Activated naive CD8-positive, alpha-beta T cell (primary cell): Measurements from ENCODE around the gene TINAGL1.

Experiments
- H3K27ac Mint-ChIP-seq: one replicate; pipeline ENCODE4 v1.8.0; 2021; ENCODE audit warnings: mixed read lengths
- H3K27me3 Mint-ChIP-seq: one replicate; pipeline ENCODE4 v1.8.0; 2021; ENCODE audit warnings: mixed read lengths
- H3K36me3 Mint-ChIP-seq: one replicate; pipeline ENCODE4 v1.8.0; 2021; ENCODE audit warnings: mixed read lengths
- H3K4me1 Mint-ChIP-seq: one replicate; pipeline ENCODE4 v1.8.0; 2021; ENCODE audit warnings: low read depth, mixed read lengths
- H3K4me3 Mint-ChIP-seq: one replicate; pipeline ENCODE4 v1.8.0; 2021; ENCODE audit warnings: mild to moderate bottlenecking, mixed read lengths
- H3K9me3 Mint-ChIP-seq: one replicate; pipeline ENCODE4 v1.8.0; 2021; ENCODE audit warnings: low read depth, mixed read lengths

Gene TINAGL1

DNA sequence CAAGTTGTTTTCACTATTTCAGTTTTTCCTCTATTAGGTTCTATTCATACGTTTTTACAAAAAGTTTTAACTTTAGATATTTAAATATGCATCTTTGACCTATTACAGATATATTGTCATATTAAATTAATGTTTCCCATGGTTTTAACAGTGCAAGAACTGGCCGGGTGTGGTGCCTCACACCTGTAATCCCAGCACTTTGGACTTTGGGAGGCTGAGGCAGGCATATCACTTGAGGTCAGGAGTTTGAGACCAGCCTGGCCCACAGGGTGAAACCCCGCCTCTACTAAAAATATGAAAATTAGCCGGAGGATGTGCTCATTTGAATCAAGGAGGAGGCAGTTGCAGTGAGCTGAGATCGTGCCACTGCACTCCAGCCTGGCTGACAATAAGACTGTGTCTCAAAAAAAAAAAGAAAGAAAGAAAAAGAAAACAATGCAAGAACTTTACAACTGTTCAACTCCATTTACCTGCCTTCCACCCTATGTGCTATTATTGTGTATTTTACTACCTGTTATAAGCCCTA lies 19.8 kb upstream of the TINAGL1 start:
- Mint-ChIP-seq H3K4me3 (no peak overlapping the region), H3K9me3 (peaks cover 11% of the 10 kb centered on the region), H3K27me3 (peaks cover 13% of the 10 kb centered on the region), H3K36me3 (peaks cover 4% of the 10 kb centered on the region), H3K27ac (no peak overlapping the region), H3K4me1 (no peaks in the 10 kb centered on the region)

DNA sequence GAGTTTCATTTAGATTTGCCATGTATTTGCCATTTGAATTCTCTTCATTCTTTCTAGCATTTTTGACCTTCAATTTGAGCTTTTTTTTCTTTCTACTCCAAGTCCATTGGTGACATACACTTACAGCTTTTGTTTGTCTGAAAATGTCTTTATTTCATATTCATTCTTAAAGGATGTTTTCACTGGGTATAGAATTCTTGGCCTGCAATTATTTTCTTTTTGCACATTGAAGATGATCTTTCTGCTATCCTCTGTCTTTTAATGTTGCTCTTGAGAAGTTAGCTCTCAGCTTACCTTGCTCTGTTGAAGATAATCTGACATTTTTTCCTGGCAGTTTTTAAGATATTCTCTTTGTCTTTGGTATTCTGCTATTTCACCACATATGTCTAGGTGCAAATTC lies 16.6 kb upstream of the TINAGL1 start:
- H3K36me3 Mint-ChIP-seq = peaks cover 4% of the 10 kb centered on the region
- peaks cover 11% of the 10 kb centered on the region for H3K9me3 Mint-ChIP-seq
- no peaks in the 10 kb centered on the region for H3K4me1 Mint-ChIP-seq
- H3K27me3 Mint-ChIP-seq = peaks cover 18% of the 10 kb centered on the region
- H3K27ac Mint-ChIP-seq = no peak overlapping the region
- no peak overlapping the region for H3K4me3 Mint-ChIP-seq

DNA sequence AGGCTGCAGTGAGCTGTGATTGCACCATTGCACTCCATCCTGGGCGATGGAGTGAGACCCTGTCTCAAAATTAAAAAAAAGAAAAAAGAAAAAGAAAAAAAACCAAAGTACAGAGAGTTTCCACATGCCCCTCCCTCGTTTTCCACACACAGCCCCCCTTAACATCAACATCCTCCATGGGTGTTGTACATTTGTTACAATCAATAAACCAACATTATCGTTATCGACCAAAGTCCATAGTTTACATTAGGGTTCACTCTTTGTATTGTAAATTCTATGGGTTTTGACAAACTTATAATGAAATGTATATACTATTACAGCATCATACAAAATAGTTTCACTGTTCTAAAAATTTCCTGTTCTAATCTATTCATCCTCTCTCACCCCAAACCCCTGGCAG lies 15.9 kb upstream of the TINAGL1 start:
- H3K9me3 Mint-ChIP-seq = peaks cover 11% of the 10 kb centered on the region
- peaks cover 4% of the 10 kb centered on the region for H3K36me3 Mint-ChIP-seq
- H3K27me3 Mint-ChIP-seq = peaks cover 18% of the 10 kb centered on the region
- no peaks in the 10 kb centered on the region for H3K4me1 Mint-ChIP-seq
- H3K27ac Mint-ChIP-seq = no peak overlapping the region
- H3K4me3 Mint-ChIP-seq = no peak overlapping the region

DNA sequence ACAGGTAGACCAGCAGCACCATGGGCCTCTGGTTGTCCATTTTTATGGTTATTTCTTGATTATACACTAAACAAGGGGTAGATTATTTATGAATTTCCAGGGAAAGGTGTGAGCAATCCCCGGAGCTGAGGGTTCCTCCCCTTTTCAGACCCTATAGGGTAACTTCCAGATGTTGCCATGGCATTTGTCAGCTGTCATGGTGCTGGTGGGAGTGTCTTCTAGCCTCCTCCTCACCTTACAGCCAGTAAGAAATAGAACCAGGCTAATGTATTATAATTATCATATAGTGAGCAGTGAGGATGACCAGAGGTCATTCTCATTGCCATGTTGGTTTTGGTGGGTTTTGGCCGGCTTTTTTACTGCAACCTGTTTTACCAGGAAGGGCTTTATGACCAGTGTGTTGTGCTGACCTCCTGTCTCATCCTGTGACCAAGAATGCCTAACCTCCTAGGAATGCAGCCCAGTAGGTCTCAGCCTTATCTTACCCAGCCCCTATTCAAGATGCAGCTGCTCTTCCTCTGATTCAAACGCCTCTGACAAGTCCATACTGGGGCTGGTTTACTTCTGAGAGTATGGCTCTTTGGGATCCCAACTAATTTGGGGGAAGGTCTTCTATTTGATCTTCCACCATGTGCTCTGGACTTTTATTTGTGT lies 13.5 kb upstream of the TINAGL1 start:
- peaks cover 11% of the 10 kb centered on the region for H3K9me3 Mint-ChIP-seq
- H3K27ac Mint-ChIP-seq = no peak overlapping the region
- peaks cover 4% of the 10 kb centered on the region for H3K36me3 Mint-ChIP-seq
- peaks cover 18% of the 10 kb centered on the region for H3K27me3 Mint-ChIP-seq
- no peaks in the 10 kb centered on the region for H3K4me1 Mint-ChIP-seq
- no peak overlapping the region for H3K4me3 Mint-ChIP-seq

DNA sequence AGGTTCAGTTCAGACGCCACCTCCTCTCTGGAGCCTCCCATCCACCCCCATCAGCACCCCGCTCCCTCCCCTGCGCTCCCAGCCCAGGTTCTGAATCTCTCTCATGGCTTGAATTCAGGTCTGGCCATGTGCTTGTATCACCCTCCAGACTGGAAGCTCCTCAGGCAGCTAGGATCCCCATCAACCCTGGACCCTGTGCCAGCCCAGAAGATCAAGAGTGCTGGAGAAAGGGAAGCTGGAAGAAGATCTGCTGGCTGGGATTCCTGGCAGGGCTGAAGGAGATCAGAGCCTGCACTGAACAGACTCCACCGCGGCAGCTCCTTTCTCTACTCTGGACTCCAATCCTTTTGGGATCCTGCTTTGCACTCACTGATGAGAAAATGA lies 11.7 kb upstream of the TINAGL1 start:
- no peak overlapping the region for H3K27ac Mint-ChIP-seq
- H3K4me3 Mint-ChIP-seq = no peak overlapping the region
- H3K9me3 Mint-ChIP-seq = peaks cover 7% of the 10 kb centered on the region
- no peaks in the 10 kb centered on the region for H3K4me1 Mint-ChIP-seq
- peaks cover 13% of the 10 kb centered on the region for H3K27me3 Mint-ChIP-seq
- peaks cover 4% of the 10 kb centered on the region for H3K36me3 Mint-ChIP-seq

DNA sequence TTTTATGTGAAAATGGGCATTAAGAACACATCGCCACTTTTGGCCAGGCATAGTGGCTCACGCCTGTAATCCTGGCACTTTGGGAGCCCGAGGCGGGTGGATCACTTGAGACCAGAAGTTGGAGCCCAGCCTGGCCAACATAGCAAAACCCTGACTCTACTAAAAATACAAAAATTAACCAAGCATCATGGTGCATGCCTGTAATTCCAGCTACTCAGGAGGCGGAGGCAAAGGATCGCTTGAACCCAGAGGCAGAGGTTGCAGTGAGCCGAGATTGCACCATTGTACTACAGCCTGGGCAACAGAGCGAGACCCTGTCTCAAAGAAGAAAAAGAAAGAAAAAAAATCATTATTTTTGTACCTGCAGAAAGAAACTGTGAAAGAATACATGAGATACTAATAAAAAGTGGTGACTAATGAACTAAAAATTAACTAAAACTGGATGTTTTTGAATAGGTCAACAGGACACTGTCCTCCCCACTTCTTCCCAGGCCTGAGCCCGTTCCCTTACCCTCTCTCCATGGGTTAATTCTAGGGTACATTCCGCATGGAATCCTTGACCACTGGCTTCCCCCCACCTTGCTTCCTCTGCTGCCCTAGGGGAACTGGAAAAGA lies 8.3 kb upstream of the TINAGL1 start:
- no peak overlapping the region for H3K27ac Mint-ChIP-seq
- no peaks in the 10 kb centered on the region for H3K4me1 Mint-ChIP-seq
- H3K27me3 Mint-ChIP-seq = peaks cover 4% of the 10 kb centered on the region
- H3K9me3 Mint-ChIP-seq = no peaks in the 10 kb centered on the region
- no peaks in the 10 kb centered on the region for H3K36me3 Mint-ChIP-seq
- no peak overlapping the region for H3K4me3 Mint-ChIP-seq

DNA sequence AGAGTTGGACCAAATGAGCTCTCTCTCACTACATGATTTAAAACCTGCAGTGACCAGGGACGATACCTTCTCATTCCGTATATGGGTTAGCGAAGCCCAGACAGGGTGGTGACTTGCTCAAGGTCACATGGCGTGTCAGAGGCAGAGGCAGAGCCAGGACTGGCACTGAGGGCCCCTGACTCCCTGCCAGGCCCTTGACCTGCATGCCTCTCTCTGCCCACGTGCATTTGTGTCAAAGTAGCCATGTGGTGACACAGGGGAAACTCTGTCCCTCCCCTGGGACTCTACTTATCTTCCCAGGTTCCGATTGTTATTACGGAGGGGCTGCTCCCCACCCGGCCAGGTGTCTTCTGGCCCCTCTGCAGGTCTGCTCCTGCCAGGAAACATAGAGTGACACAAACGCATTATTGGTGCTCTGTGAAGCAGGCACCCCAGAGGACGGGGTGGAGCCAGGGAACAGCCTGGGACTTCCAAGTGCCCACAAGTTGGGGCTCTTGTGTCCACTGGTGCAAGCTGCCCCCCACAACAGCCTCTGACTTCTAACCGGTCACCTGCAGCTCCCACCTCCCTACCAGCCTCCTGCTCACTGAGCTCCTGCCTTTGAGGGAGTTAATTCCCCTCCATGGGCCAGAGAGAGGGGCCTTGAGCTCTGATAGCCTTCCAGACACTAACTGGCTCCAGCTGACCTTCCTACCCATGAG lies 7.3 kb upstream of the TINAGL1 start:
- Mint-ChIP-seq H3K4me1 (no peaks in the 10 kb centered on the region), H3K27ac (no peak overlapping the region), H3K4me3 (no peak overlapping the region), H3K36me3 (no peaks in the 10 kb centered on the region), H3K9me3 (no peaks in the 10 kb centered on the region), H3K27me3 (peaks cover 2% of the 10 kb centered on the region)

DNA sequence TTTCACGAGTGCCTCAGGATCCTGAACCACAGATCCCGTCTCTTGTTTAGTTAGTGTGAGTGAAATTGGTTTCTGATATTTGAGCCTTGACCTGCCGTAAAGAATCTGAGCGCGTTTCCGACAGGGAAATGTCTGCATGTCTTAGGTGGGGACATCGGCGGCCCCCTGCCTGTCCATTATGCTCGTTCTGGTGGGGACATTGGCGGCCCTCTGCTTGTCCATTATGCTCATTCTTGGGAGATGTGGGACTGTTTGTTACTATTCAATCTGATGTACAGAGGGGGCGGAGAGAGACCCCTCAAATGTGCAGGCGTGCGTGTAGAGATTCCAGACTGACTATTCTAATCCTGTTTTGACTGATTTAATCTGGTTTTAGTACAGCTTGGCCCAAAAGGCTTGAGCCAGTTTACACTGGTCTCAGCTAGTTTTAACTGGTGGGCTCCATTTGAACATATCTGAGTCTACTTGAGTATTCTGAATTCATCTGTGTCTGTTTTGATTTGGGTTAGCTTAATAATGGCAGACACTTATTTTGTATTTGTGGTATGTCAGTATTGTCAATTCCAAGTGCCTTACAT lies 6.6 kb upstream of the TINAGL1 start:
- Mint-ChIP-seq H3K4me1 (no peaks in the 10 kb centered on the region), H3K36me3 (no peaks in the 10 kb centered on the region), H3K9me3 (no peaks in the 10 kb centered on the region), H3K4me3 (no peak overlapping the region), H3K27me3 (peaks cover 4% of the 10 kb centered on the region), H3K27ac (no peak overlapping the region)

DNA sequence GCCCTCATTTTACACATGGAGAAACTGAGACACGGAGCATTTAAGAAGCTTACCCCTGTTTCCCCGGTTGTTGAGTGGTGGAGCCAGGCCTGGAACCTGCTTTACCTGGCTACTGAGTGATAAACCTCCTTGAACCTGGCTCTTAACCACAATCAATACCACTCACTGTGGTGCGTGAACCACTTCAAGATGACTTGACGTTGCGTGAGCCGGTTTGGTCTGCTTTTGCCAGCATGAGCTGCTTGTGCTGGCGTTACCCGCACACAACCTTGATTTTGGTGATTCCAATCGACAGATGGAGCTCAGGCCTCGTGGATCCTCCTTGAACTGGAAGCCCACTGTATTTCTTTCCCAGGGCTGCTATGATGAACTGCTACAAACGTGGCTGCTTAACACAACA lies 6.1 kb upstream of the TINAGL1 start:
- peaks cover 4% of the 10 kb centered on the region for H3K27me3 Mint-ChIP-seq
- H3K4me1 Mint-ChIP-seq = no peaks in the 10 kb centered on the region
- no peaks in the 10 kb centered on the region for H3K9me3 Mint-ChIP-seq
- no peak overlapping the region for H3K27ac Mint-ChIP-seq
- no peak overlapping the region for H3K4me3 Mint-ChIP-seq
- no peaks in the 10 kb centered on the region for H3K36me3 Mint-ChIP-seq

DNA sequence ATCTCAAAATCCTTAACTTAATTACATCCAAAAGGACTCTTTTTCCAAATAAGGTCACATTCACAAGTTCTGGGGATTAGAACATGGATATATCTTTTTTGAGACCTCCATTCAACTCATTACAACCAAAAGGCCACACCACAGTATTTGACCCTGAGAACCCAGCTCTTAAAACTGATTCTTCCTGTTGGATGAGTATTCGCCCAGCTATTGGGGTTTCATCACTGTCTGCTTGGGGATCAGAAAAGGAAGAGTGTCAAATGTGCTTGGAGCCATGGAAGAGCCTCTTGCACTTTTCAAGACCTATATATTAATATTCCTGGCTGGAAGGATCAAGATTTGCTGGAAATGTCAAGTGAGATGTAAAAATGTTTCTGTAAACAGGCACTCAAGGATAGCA lies 5.4 kb upstream of the TINAGL1 start:
- H3K27me3 Mint-ChIP-seq = peaks cover 4% of the 10 kb centered on the region
- H3K4me3 Mint-ChIP-seq = no peak overlapping the region
- H3K4me1 Mint-ChIP-seq = no peaks in the 10 kb centered on the region
- H3K36me3 Mint-ChIP-seq = no peaks in the 10 kb centered on the region
- H3K27ac Mint-ChIP-seq = no peak overlapping the region
- H3K9me3 Mint-ChIP-seq = no peaks in the 10 kb centered on the region

DNA sequence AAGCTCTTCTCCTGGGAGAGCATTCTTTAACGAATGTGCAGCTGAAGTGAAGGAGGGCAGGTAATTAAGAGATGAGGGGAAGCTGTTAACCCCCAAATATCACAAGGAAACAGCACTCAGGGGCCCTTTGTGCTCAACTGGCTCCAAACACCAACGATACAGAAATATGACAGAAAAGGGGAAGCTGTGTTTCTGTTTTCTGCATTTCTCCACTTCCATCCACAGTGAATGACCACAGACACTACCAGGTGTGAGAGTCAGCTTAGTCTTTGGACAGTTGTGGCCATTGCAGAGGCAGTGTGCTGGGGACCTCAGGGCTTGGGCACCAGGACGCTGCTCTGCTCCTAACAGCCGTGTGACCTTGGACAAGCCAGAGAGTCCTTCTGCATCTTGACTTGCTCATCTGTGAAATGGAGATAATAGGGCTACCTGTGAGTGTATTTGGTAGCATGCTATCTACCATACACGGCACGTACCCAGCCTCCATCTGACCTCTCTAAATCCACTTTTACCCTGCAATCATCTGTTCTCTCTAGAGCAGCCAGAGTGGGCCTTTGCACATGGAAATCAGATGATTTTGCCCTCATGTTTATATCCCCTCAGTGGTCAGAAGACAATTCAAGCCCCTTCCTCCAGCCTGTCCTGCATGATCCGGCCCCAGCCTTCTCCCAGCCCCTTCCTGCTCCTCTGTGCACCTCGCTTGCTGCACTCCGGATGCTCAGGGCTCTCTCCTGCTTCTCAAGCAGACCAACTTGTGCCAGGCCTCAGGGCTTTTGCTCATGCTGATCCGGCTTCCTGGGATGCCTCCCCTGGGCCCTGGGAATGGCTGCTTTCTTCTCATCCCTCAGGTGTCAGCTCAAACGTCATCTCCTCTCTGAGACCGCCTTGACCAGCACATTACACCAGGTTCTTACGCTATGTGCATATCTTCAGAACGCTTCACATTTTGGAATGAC lies 4.7 kb upstream of the TINAGL1 start:
- Mint-ChIP-seq H3K27me3 (peaks cover 6% of the 10 kb centered on the region), H3K4me3 (no peak overlapping the region), H3K27ac (no peak overlapping the region), H3K36me3 (no peaks in the 10 kb centered on the region), H3K4me1 (no peaks in the 10 kb centered on the region), H3K9me3 (no peaks in the 10 kb centered on the region)

DNA sequence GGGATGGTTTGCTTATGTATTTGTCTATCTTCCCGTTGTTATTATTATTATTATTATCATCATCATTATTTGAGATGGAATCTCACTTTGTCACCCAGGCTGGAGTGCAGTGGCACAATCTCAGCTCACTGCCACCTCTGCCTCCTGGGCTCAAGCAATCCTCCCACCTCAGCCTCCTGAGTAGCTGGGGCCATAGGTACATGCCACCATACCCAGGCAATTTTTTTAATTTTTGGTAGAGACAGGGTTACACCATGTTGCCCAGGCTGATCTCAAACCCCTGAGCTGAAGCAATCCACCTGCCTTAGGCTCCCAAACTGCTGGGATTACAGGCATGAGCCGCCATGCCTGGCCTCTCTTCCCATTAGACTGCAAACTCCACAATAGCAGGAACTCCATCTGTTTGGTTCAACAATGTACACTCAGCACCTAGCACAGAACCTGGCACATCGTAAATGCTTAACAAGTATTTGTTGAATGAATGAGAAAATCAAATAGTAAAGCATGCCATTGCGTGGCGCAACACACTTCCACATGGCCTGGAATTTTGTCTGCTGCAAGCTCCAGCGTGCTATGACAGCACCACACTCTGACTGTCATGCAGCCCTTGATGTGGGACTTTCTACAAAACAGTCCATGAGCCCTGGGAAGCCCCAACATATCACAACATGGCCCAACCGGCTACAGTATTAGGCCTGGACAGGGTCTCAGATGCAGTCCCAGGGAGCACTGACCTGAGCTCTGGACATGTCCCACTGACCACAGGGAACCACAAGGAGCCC lies 3.8 kb upstream of the TINAGL1 start:
- H3K27me3 Mint-ChIP-seq = peaks cover 8% of the 10 kb centered on the region
- no peaks in the 10 kb centered on the region for H3K36me3 Mint-ChIP-seq
- no peaks in the 10 kb centered on the region for H3K4me1 Mint-ChIP-seq
- H3K27ac Mint-ChIP-seq = no peak overlapping the region
- H3K9me3 Mint-ChIP-seq = no peaks in the 10 kb centered on the region
- H3K4me3 Mint-ChIP-seq = no peak overlapping the region

DNA sequence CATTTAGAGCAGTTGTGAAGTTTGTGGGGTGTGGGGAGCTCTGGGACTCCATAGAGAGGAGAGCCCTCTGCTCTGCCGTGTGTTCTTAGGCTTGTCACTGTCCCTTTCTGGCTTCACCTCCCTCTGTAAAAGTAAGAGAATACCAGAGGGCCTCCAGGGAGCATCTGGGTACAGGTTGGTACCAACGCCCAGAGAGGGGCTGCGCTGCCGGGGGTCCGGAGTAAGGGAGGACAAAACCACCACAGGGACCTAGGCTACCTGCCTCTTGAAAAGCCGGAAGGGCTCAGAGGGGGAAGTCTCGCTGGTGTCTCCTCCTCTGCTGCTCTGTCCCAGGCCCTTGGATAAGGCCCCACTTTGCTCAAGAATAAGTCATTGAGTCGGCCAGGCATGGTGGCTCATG lies 3.1 kb upstream of the TINAGL1 start:
- no peaks in the 10 kb centered on the region for H3K9me3 Mint-ChIP-seq
- H3K36me3 Mint-ChIP-seq = no peaks in the 10 kb centered on the region
- peaks cover 11% of the 10 kb centered on the region for H3K27me3 Mint-ChIP-seq
- H3K27ac Mint-ChIP-seq = no peak overlapping the region
- H3K4me1 Mint-ChIP-seq = no peaks in the 10 kb centered on the region
- no peak overlapping the region for H3K4me3 Mint-ChIP-seq
